Measurements from ENCODE around the gene TTLL5.

DNA sequence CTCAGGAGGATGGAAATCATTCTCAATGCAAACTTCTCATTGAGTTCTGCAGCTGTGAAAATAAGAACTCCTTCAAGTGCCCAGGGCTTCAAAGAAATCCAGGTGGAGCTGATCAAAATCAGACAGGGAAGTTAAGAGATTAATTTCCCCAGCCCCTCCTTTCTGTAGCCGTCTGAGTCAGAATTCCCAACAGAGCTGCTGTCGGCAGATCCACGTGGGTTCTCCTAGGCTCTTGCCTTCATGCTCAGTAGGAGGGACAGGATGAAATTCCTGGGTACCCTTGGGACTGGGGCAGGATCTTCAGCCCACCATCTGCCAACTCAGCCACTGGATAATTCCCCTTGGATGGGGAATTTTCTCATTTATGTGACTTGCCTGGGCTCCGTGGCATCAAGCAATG is 307.4 kb downstream of the TTLL5 start:
- TF ChIP-seq PATZ1 (CRISPR knock-in tag; IDR thresholded peaks at IDR 0.05; ENCODE audit: borderline replicate concordance) (no peak), ISL1 (CRISPR knock-in tag; IDR thresholded peaks at IDR 0.05) (no peak), CSDC2 (CRISPR knock-in tag; IDR thresholded peaks at IDR 0.05) (no peak), CREB5 (CRISPR knock-in tag; IDR thresholded peaks at IDR 0.05; ENCODE audit: low read depth) (no peak)

Measured in SK-N-SH treated with all-trans-retinoic acid at 6 μM for 48 hours (cell line).